Fibroblast of pulmonary artery (primary cell): ENCODE results near the gene SKI.

ENCODE experiments used
- DNase-seq: peaks from one replicate; pipeline ENCODE4 v3.0.0-alpha.2; 2010; ENCODE audit warnings: low read depth
- H3K4me3 ChIP-seq: replicated peaks from 2 replicates; pipeline ENCODE4 v1.5.1; 2011; ENCODE audit warnings: low read depth, mild to moderate bottlenecking, control low read depth, low read length, moderate library complexity
- CTCF ChIP-seq: IDR thresholded peaks from 2 replicates; pipeline ENCODE4 v1.5.1; 2011; ENCODE audit warnings: mild to moderate bottlenecking, control low read depth, low read length, inconsistent platforms; ENCODE audit errors: missing control alignments

Gene SKI

DNA sequence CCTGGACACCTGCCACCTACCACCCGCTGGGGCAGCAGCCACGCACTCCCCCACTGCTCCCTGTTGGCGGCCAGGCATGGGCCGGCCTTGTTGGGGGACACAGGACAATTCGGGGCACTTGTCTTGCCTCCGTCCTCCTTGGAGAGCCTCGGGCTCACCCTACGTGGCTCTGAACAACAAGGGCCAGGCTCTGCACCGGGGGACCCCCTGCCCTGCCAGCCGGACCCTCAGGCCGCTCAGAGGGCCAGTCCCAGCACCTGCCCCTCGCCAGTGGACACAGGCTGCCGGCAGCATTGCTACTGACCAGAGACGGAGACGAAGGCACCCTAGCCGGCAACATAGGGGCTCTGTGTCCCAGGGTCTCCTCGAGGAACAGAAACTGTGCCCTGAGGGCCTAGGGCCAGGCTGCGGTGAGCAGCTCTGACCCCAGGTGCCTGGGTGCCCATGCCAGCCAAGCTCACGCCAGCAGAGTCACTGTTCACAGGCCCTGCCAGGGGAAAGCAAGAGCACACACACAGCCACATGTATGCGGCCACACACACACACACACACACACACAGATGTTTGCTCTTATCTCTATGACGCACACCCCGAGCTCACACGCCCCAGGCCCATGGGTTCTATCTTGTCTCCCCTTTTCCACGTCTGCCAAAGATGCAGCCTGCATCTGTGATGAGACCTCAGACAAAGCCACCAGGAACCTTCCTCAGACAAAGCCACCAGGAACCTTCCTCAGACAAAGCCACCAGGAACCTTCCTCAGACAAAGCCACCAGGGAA lies 117.4 kb downstream of the SKI start:
- H3K4me3 ChIP-seq = no peak overlapping the region
- TF ChIP-seq CTCF = no peak
- DNase-seq = peak; percentile 7

DNA sequence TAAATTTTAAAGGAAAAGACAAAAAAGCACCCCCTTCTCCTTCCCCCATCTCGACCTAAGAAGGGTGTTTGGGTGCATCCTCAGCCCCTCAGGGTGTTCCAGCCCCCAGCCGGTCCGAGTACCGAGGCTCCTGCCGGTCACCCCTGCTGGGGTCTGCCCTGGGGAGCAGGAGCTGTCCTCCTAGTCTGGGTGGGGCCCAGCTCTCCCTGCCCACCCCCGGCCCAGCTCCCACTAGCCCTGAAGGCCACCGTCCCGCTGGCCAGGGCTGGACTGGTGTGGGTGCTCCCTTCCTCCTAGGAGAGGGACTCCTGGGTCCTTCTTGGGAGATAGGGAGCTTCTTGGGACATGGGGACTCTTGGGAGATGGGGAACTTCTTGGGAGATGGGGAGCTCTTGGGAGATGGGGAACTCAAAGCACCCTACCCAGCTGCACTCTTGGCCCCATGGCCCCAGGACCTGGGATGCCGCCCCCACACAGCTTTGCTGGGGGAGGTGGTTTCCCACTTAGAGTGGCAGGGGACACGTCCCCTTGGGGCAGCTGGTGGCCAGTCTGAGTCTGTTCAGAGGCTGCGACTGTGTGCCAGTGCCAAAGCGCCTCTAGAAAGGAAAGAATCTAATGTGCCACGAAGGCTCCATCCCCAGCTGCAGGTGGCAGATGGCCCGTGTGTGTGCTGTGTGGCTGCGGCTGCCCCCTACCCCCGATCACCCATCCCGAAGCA lies 118.7 kb downstream of the SKI start:
- no peak for TF ChIP-seq CTCF
- no peak overlapping the region for H3K4me3 ChIP-seq
- no peak for DNase-seq

- no peak for TF ChIP-seq CTCF
- no peak for DNase-seq
- no peak overlapping the region for H3K4me3 ChIP-seq
Measured at GRCh38 chr1:2347409-2347785, 119.3 kb downstream of the SKI start.

DNA sequence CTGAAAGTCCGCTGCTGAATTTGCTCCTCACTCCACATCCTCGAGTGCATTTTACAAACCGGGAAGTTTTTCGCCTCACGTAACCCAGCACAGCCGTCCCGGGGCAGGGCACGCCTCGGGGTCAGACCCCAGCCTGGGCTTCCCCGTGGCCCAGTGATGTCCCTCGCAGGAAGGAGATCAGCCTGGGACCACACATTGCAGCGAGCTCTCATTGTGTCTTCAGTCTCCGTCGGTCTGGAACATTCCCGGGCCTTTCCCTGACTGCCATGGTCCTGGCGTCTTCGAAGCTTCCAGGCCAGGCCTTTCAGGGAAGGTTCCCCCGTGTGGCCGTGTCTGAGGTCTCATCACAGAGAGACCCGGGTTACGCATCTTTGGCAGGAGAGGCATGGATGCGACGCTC lies 119.8 kb downstream of the SKI start:
- no peak for TF ChIP-seq CTCF
- no peak overlapping the region for H3K4me3 ChIP-seq
- DNase-seq = no peak

DNA sequence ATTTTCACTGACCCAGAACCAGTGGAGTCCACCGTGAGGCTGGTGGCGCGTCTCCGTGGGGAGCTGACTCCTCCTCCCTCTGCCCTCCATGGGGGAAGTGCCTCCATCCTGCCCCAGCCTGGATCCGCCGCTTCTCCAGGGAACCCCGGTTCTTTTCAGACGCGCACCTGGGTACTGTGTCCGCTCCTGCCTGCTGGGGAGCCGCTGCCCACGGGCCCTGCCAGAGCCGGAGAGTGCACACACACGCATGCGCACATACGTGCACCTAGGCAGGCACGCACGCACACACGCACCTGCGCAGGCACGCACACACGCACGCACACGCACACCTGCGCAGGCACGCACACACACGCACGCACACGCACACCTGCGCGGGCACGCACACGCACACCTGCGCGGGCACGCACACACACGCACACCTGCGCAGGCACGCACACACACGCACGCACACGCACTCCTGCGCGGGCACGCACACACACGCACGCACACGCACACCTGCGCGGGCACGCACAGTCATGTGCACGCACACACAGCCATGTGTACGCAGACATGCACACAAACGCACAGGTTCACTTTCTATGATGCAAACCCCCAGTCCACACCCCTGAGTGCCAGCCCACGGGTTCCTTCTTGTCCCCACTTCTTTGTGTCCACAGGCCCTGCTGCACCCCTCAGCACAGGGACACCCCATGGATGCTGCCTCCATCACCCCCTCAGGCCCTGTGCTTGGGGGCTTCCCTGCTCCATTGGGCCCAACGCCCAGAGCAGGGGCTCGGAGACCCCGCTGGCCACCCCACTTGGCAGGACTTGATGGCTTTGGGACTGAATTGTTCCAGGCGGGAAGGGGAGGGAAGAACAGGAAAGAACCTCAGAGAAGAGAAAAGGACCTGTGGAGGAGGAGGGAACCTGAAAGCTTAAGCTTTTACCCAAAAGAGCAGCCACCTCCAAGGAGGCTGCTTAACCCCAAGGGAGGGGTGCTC lies 120.5 kb downstream of the SKI start:
- no peak overlapping the region for H3K4me3 ChIP-seq
- DNase-seq = no peak
- no peak for TF ChIP-seq CTCF

GRCh38 chr1:2349806-2350205 lies 121.7 kb downstream of the SKI start:
- H3K4me3 ChIP-seq = no peak overlapping the region
- DNase-seq = no peak
- TF ChIP-seq CTCF = no peak
